GF-D8 (cell line): Measurements from ENCODE around the gene CSF3R.

Source experiments
- DNase-seq: peaks from one replicate; lab custom pipeline; 2025; lab: John Stamatoyannopoulos, UW

Gene CSF3R

GRCh38 chr1:36482724-36483388, at the start of gene CSF3R:
CSF3R (minus strand) TSS chr1:36482913; CDS start chr1:36479496, 3,417 bp downstream.
- DNase-seq = peak; percentile 88

- DNase-seq = no peak
These were observed 49.1 kb upstream of the CSF3R start for GRCh38 chr1:36531833-36532232.

GRCh38 chr1:36530791-36531190, 48.1 kb upstream of the CSF3R start:
- no peak for DNase-seq

GRCh38 chr1:36530261-36530660, 47.5 kb upstream of the CSF3R start:
- DNase-seq = no peak

GRCh38 chr1:36529769-36530260, 47.1 kb upstream of the CSF3R start:
- no peak for DNase-seq

- DNase-seq = no peak
These were observed 45.9 kb upstream of the CSF3R start for GRCh38 chr1:36528361-36529349.

- no peak for DNase-seq
These were observed 42.5 kb upstream of the CSF3R start for GRCh38 chr1:36525166-36525565.

- no peak for DNase-seq
These were observed 41.8 kb upstream of the CSF3R start for GRCh38 chr1:36524359-36525062.

- no peak for DNase-seq
These were observed 41.1 kb upstream of the CSF3R start for GRCh38 chr1:36523850-36524249.

GRCh38 chr1:36523230-36523495, 40.5 kb upstream of the CSF3R start:
- no peak for DNase-seq

GRCh38 chr1:36522461-36523229, 39.9 kb upstream of the CSF3R start:
- DNase-seq = no peak

- DNase-seq = no peak
These were observed 39.3 kb upstream of the CSF3R start for GRCh38 chr1:36522021-36522420.

- no peak for DNase-seq
These were observed 38.2 kb upstream of the CSF3R start for GRCh38 chr1:36520771-36521420.

- DNase-seq = no peak
These were observed 37.3 kb upstream of the CSF3R start for GRCh38 chr1:36520056-36520455.

- DNase-seq = no peak
These were observed 34.5 kb upstream of the CSF3R start for GRCh38 chr1:36517011-36517771.

- peak; percentile 14 for DNase-seq
These were observed 33.8 kb upstream of the CSF3R start for GRCh38 chr1:36516372-36517010.

- DNase-seq = no peak
These were observed 32.8 kb upstream of the CSF3R start for GRCh38 chr1:36515315-36516138.

GRCh38 chr1:36514501-36514900, 31.8 kb upstream of the CSF3R start:
- DNase-seq = no peak
